ENCODE results near the gene SEMA3E.
"Not testable (repeated sequence)": the region's sequence is repeated elsewhere in the genome, so short reads cannot be mapped to it uniquely, and the experiment has no call there.

The SEMA3E gene

DNA sequence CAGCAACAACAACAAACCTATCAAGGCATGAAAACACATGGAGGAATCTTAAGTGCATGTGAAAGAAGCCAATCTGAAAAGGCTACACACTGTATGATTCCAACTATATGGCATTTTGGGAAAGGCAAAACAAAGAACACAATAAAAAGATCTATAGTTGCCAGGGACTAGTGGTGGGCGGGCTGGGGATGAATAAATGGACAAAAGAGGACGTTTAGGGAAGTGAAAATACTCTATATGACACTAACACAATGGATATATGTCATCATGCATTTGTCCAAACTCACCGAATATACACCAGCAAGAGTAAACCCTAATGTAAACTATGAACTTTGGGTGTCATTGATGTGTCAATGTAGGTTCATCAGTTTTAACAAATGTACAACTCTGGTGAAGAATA is 89.1 kb downstream of the SEMA3E start:
- DNase-seq (ENCODE audit: low spot score), result no peak

DNA sequence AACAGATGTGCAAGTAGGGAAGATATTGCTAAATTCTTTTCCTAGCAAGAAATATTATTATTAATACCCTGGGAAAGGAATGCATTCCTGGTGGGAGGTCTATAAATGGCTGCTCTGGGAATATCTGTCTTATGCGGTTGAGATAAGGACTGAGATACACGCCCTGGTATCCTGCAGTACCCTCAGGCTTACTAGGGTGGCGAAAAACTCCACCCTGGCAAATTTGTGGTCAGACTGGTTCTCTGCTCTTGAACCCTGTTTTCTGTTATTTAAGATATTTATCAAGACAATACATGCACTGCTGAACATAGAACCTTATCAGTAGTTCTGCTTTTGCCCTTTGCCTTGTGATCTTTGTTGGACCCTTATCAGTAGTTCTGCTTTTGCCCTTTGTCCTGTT is 96.4 kb downstream of the SEMA3E start:
- not testable (repeated sequence) for DNase-seq (ENCODE audit: low spot score)

DNA sequence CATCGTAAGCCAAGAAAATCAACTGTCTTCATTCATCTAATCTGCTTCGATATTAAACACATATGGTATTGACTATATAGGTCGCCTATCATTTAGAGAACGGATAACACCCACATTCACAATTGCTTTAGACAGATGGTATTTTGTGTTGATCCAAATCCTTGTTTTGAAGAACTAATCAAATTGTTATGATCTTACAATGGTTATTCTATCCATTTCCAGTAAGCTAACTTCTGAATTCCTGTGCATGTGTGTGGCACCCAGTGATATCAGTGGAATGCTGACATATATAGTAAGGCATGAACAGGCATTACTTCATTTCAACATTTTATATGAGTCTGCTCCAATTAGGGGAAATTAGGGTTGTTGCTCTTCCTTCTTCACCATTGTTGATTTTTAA is 98.8 kb downstream of the SEMA3E start:
- no peak for DNase-seq (ENCODE audit: low spot score)

DNA sequence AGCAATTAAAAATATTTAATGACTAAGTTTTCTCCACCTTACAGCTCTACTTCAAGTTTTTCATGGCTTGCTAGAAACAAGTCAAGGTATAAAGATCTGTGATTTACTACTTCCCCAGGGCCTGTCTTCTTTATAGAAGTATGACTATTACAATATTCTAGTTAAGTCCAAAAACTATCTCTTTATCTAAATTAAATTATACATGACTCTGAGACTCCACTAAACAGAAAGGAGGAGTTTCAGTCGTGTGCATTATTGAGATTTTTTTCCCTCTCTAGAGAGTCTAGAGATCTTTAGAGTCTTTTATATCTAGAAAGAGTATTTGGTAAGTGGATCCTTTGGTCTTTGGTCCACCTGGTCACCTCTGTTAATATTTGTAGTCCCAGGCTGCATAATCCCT is 100.7 kb downstream of the SEMA3E start:
- DNase-seq (ENCODE audit: low spot score), result no peak

DNA sequence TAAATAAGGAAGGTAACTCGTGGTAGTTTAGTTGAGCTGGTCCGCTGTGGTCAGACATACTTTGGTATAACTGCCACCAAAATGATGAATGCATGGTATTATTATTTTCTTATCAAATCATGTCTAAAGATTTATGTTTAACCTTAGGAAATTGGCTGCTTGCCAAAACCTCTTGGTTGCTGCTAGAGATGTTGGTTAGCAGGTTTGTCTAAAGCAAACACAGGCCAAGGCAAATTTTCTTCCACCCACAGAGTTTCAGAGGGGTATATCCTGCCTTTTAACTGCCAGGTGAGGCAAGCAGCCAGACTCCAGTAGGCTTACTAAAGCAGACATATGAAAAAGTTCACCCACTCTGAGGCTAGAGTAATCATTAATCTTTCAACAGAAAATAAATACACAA is 101.4 kb downstream of the SEMA3E start:
- no peak for DNase-seq (ENCODE audit: low spot score)

DNA sequence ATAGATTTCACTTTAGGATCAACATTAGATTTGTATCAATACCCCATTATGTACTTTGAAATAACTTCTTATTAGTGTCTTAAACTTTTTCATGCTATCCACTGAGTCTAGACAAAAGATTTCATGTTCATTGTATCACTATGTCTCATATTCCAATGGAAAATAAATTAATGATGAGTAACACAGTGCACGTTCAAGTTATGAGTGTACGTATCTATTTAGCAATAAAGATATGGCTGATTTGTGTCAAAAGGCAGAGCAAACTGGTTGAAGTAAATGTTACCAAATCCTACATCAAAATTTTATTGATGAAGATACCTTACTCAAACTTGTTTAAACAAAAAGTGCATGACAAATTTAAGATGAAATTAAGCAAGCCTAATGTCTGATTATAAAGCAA is 102.4 kb downstream of the SEMA3E start:
- no peak for DNase-seq (ENCODE audit: low spot score)

DNA sequence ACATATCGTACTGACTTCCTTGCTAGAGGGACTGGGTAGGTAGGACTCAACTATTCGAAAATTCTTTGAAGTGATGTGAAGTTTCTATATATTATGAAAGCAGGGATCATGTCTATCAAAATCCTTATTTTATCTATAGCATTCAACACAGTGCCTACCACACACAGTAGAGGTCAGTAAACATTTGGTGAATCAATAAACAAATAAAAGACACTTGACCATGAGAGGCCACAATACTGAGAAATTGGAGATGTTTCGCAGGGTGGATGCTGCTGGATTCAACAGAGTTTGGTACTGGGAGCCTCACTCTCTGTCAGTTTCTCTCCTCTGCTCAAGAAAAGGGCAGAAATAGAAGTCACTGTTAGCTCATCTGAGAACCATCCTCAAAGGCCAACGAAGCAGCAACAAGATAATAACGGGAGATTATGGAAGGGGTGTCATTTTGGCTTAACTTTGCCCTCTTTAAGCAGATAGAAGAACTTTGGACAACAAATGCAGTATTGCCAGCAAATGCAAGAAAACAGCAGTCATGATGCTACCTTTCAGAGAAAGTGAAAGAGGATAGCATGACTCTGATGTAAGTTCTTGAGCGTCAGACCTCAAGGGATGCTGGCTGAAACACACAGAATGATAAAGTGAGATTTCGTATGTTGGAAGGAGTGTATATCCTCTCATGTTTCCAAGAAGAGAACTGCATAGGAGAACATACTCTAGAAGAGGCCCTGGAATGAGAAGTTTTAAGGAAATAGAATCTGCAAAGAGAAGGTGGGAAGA is 107.6 kb downstream of the SEMA3E start:
- DNase-seq (ENCODE audit: low spot score), result no peak

DNA sequence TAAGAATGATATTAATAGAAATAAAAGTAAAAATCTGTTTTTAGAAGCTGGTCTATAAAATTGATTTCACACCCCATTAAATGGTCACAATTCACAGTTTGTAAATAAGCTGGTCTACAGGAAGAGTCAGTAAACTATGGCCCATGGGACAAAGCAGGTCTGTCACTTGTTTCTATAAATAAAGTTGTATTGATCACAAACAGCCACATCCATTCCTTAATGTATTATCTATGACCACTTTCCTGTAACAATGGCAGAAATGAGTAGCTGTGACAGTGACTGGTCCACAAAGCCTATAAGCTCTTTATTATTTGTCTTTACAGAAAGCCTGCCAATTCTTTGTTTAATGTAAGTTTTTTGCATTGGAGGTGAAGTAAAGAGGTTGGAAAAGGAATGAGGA is 114.5 kb downstream of the SEMA3E start:
- no peak for DNase-seq (ENCODE audit: low spot score)

DNA sequence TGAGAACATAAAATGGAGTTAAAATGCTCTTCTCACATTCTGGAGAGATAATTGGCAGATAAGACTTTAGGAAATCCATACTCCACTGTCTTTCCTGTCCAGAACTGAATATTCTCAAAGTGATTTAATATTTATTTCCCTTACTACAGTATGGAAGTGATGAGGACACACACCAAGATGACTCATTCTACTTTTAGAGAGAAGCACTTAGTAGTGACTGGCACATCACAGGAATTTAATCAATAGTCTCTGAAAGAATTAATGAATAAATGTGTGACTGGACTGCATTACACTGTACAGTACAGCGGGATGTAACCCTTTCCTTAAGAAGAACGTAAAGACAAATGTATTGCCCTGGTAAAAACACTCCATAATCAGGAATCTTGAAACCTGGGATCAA is 116.7 kb downstream of the SEMA3E start:
- DNase-seq (ENCODE audit: low spot score), result no peak

DNA sequence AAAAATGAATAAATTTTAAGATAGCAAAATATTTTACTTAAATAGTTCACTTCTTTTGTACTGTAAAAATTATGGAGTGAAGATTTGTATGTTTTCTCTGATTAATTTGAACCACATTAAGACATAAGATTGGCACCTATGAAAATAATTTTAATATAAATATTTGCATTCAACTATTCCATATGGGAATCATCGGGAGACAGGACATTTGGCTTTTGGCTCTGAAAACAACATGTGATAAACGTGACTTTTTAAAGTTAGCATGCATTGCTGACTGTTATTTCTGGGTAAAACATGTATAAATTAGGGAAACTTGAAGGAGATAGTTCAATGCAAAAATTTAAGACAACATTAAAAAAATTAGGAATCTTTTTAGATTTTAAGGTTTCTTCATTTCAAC is 117.2 kb downstream of the SEMA3E start:
- DNase-seq (ENCODE audit: low spot score), result no peak

DNA sequence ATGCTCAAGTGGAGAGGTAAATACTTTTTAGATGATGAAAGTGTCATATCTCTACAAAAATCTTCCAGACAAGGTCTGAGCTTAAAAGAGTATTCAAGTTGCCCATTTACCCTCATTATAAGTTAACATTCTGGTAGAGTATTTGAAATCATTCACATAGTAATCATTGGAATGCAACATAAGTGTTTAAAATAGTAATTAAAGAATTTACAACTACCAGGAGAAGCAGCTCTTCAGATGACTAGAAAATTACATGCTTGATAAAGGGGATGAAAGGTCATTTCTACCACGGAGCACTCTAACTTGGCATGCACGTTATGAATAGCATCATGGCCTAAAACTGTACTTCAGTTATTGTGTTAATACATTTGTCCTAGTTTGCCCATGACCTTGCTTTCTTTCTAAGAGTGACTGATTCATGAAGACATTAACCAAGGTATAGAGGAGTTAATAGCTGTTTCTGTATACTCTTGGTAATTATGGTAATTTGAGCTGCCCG is 120.0 kb downstream of the SEMA3E start:
- DNase-seq (ENCODE audit: low spot score), result no peak

DNA sequence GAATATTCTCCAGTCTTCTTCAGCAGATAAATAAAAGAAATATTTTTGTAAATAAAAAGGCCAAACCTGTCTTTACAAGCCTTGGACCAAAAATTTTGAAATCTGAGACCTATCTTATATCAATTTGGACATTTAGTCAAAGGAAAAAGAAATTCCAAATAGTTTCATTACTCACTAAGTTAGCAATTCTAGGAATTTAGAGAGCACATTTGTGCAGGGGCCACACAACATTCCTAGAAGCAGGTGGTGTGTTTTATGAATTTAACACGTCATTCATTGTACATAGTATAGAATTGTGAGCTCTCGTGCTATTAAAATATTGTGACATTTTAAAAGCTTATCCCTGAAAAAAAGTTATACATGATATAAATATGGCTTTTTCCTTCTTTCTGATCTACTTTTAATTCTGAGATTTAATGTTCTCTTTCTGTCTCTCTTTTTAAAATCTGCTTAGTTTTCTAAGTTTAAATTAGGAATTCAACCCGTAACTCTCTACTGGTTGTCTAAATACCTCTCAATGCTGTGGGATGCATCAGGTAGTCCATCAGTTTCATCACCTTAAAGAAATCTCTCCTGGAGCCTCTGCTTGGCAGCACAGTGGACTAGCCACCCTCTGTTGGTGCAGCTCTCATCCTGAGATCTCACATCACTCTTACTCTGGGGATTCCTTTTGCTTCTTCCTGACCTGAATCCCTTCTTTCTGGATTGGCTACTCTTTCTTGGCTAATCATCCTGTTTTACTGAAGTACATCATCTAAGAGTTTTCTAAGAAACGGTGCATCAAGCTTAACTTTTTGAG is 124.5 kb downstream of the SEMA3E start:
- no peak for DNase-seq (ENCODE audit: low spot score)

DNA sequence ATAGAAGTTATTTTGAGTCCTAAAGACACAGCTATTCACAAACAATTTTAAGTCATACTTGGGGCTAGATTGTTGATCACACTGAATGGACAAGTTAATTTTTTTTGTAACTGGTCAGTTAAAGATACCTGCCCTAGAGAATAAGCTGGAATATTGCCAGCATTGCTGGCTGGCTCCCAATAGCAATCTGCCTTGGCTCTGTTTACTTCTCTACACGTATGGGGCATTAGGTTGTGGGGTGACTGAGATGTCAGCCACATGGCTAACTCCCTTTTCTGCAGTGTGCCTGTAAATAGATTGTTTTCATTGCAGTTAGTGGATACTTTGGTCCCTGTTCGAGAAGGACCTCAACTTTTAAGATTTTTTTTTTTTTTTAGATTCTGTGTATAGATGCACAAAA is 128.2 kb downstream of the SEMA3E start:
- no peak for DNase-seq (ENCODE audit: low spot score)

DNA sequence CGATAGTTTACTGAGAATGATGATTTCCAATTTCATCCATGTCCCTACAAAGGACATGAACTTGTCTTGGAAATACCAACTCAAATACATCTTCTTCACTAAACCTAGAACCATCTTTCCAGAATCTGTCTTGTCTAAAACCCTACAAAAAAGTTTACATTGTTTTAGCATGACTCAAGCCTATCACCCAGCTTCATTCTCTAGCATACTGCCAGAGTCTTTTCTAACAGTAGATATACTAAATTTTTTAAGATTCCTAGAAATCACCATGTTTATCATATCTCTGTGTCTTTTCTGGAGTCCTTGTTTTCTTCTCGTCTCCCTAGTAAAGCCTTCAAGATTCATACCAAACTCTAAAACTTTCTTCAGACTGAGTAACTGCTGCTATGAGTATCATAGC is 129.7 kb downstream of the SEMA3E start:
- no peak for DNase-seq (ENCODE audit: low spot score)

DNA sequence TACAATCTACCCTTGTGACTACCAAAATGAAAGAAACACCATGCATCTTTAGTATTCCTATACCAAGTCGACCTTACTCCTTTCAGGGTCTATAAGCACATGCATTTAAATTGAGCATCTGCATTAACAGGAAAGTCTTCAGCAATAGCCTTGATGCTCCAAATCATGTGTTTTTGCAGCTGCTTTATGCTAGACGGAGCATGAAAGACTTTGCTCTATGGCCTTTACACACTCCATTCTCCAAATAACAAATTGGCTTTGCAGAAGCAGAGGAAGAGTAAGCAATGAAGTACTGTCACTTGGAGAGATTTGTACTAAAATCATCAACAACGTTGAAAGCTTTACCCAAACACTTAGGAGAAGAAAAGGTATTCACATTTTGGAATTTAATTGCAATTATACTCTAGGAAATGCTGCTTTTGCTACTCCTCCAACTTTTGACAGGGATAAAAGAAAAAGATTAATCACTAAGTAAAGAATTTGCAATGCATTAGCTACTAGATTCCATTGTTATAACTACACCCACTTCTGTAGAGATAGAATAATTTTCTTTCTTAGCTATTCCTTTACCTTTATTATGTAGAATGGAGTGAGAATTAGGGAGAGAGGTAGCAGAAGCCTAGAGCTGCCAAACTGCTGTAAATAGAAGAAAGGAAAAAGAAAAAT is 131.8 kb downstream of the SEMA3E start:
- peak; percentile 11 for DNase-seq (ENCODE audit: low spot score)

DNA sequence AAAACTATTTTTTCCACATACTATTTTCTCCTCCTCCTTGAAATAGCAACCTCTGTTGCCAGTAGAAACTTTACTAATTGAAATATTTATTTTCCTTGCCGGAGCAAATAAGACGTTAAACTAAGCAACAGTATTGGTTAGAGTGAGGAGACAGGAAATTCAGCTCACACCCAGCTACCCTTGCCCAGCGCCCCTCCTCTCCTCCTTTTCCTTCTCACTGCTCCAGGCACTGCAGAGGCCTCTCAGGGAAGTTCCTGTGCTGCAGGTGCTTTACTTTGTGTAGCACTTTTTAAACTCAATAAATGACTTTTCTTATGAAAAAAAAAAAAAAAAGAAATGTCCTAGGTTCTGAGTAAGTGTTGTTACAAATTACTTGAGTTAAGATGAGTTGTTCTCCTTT is 134.0 kb downstream of the SEMA3E start:
- no peak for DNase-seq (ENCODE audit: low spot score)

DNA sequence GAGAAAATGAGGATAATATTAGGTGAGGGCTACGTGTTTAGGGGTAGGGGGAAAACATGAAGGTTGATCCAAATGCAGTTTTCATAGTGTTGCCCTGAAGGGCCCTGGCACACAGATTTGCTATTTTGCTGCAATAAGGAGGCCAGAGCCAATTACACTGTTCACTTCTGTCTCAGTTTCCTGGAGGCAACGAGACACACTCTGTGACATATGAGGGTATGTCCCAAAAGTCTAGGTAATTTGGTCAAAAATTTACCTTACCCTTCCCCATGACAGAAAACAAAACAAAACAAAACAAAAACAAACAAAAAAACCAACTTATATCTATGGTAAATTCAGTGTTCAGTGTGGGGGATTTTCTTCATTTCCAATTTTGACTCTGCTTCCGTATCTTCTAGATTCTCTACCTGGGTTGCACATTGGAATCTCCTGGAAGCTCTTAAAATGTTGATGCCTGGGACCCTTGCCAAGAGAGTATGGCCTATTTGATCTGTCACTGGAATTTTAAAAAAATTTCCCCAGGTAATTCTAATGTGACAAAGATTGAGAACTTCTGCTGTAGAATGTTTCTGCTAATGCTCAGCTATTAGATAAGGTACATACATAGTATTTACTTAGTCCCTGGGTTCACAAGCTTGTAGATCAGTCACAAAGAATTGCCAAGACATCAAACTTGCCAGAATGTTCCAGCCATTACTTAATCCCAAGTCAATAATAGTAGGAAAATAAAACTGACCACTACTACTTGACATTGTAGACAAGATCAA is 139.5 kb downstream of the SEMA3E start:
- no peak for DNase-seq (ENCODE audit: low spot score)

DNA sequence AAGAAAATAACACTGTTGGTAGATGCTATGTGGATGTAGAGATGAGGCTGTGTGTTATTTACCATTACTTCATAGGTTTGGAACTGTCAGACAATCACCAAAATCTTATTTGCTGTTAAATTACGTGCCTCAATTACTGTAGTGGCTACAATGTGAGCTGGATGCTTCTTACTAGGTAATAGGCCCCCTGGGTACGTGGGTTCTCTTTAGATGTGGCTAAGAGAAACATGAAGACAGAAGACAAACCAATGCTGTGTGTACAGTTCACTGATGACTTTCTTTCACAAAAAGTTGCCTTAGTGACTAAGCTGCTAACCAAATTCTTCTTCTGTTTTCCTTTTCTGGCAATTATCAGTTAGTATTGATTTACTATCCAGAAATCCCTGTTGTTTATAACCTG is 144.6 kb downstream of the SEMA3E start:
- DNase-seq (ENCODE audit: low spot score), result no peak

DNA sequence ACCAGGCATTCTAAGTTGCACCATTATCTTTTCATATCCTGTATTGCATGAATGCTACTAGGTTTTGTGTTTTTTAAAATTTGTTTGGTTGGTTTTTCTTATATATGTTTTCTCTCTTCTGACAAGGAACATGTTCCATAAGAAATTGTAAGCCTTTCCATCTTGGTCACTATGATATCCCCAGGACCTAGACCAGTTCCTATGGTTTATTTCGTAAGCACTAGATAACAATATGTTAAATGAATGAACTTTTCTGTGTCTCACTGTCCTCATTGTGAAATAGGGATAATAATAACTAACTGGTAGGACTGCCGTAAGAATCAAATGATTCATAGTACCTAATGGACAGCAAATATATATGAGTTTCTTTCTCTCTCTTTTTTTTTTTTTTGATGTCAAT is 146.3 kb downstream of the SEMA3E start:
- DNase-seq (ENCODE audit: low spot score), result no peak

DNA sequence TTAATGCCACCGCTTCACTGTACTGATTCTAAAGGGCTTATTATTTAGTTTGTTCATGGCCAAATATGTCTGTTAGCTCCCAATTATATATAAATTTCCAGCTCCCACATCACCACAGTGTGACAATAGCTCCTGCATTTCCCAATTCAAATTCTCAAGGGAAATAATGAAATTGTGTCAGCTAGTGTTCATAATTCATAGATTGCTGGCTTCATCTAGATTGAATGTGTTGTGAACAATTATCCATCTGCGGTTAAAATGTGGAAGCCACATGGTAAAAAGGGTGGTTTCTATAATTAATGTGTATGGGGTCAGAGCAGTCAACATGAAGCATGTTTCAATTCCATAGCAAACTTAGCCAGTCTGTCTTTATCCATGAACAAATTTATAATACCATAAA is 154.3 kb downstream of the SEMA3E start:
- no peak for DNase-seq (ENCODE audit: low spot score)

DNA sequence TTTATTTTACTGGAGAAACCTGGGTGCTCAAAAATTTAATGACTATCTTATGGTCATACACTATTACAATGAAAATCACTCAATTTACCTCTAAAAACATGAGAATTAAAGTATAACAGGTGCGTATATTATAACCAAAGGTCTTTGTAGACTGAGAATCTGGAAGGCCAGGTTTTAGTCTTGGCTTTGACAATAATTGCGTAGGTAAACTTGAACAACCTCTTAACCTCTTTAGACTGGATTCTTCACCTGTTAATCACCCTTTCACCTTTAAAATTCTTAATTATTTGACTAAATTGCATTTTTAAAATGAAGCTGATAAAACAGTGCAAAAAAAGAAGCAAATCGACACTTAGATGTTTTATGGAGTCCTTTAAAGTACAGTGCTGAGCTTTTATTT is 156.1 kb downstream of the SEMA3E start:
- no peak for DNase-seq (ENCODE audit: low spot score)

DNA sequence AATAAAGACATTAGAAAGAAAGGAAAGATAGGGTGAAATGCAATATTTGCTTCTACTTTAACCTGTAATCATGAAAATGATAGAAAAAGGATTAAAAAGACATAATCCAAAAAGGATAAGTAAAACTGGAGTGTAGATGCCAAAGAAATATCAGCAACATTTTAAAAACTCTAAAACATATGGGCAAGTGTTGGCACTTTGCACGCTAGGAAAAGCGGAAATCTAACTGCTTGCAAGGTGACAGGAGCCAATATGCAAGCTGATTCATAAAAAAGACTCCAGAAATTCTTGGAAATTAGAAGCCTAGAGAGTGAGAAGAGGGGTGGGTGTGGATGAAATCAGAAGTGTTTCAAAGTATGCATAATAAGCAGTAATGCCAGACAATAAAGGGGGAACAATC is 161.1 kb downstream of the SEMA3E start:
- no peak for DNase-seq (ENCODE audit: low spot score)
